H1 (cell line): ENCODE data around the gene RAD51B. TPM values are rescaled to one million over a fixed set of nuclear protein-coding genes. Genes with fewer than 3 reads are reported as not detected.

Source experiments
- CHD1 ChIP-seq: IDR thresholded peaks from 2 replicates; pipeline ENCODE4 v1.6.1; 2012; ENCODE audit warnings: low read depth, low read length, improper control_type of control experiment
- CHD7 ChIP-seq: fragments of 300-600 bp; sonication (generic); IDR thresholded peaks from 2 replicates; pipeline ENCODE4 v1.7.1; 2012; ENCODE audit warnings: low read length, moderate library complexity, mild to moderate bottlenecking, inconsistent platforms; ENCODE audit not compliant: insufficient replicate concordance
- CTCF ChIP-seq, 3 experiments: IDR thresholded peaks; 1 replicate in 2 of 3; 2 replicates in 1 of 3; pipeline versions ENCODE4 v1.5.1 to v1.6.1; 2011; ENCODE audit warnings: low read length in 3 of 3, mild to moderate bottlenecking in 3 of 3, inconsistent platforms in 2 of 3, low read depth in 1 of 3, moderate library complexity in 1 of 3; ENCODE audit not compliant: insufficient read depth in 1 of 3; ENCODE audit errors: control extremely low read depth in 1 of 3
- KDM1A ChIP-seq: fragments of 200-600, 300-600 bp; sonication (generic); IDR thresholded peaks from 2 replicates; pipeline ENCODE4 v1.7.1; 2016; ENCODE audit warnings: mild to moderate bottlenecking, low read length, borderline replicate concordance
- KDM5A ChIP-seq: fragments of 200-600 bp; IDR thresholded peaks from 2 replicates; pipeline ENCODE4 v1.7.1; 2012; ENCODE audit warnings: mild to moderate bottlenecking, low read length, inconsistent platforms, mixed read lengths
- NRF1 ChIP-seq: IDR thresholded peaks from 2 replicates; pipeline ENCODE4 v1.6.1; 2011; ENCODE audit warnings: mild to moderate bottlenecking, low read depth, low read length, improper control_type of control experiment
- POLR2A ChIP-seq, 2 experiments: IDR thresholded peaks; 1 replicate in 1 of 2; 2 replicates in 1 of 2; pipeline ENCODE4 v1.6.1; 2011; ENCODE audit warnings: low read depth in 2 of 2, low read length in 2 of 2, mild to moderate bottlenecking in 2 of 2; ENCODE audit errors: control extremely low read depth in 1 of 2
- POU5F1 ChIP-seq: IDR thresholded peaks from 2 replicates; pipeline ENCODE4 v1.6.1; 2011; ENCODE audit warnings: low read depth, mild to moderate bottlenecking, low read length, moderate library complexity
- RFX5 ChIP-seq: IDR thresholded peaks from 2 replicates; pipeline ENCODE4 v1.6.1; 2011; ENCODE audit warnings: low read depth, low read length, improper control_type of control experiment, borderline replicate concordance
- SRF ChIP-seq: IDR thresholded peaks from 2 replicates; pipeline ENCODE4 v1.6.1; 2011; ENCODE audit warnings: mild to moderate bottlenecking, low read depth, low read length, moderate library complexity
- polyA plus RNA-seq, 7 experiments: library from polyadenylated mRNA; depleted of rRNA in 3 of 7; stranded (reverse) in 5 of 7; unstranded in 2 of 7; fragments of >200 nt in 5 of 7; fragments of 200-250 nt in 2 of 7; gene quantifications; 1 replicate in 5 of 7; 2 replicates in 1 of 7; 4 replicates in 1 of 7; pipeline versions ENCODE4 v1.2.1 to v1.2.3, GENCODE V29; 2011 to 2013; ENCODE audit warnings: missing spikeins in 2 of 7, mixed read lengths in 2 of 7
- total RNA-seq: library from RNA; stranded (reverse); fragmentation: NEBNext Ultra II Directional; extraction: Animal tissue kit (Norgen Biotek cat#: 25700); gene quantifications from 2 replicates; pipeline ENCODE4 v1.2.1, GENCODE V29; 2021

The RAD51B gene
- total and polyA plus RNA-seq, 2 of the 8 experiments (the other 6 are each of a cell fraction or from before 2014, with no cell fraction given): 3.9 to 14.9 TPM

GRCh38 chr14:68268197-68268596 is 448.6 kb downstream of the RAD51B start (continued):
- TF ChIP-seq CHD7: no peak
- no peak for TF ChIP-seq CHD1
- no peak for TF ChIP-seq KDM1A
- no peak for TF ChIP-seq POU5F1
- no peak for TF ChIP-seq POLR2A (IDR thresholded peaks at IDR 0.05; ENCODE audit: control extremely low read depth in 1 of 2, low read depth in 2 of 2, low read length in 2 of 2)
- TF ChIP-seq CTCF (IDR thresholded peaks at IDR 0.05; ENCODE audit: control extremely low read depth in 1 of 3, insufficient read depth in 1 of 3, low read depth in 1 of 3, low read length in 3 of 3): no peak
- TF ChIP-seq RFX5: no peak
- TF ChIP-seq NRF1: no peak
- TF ChIP-seq SRF: no peak
- no peak for TF ChIP-seq KDM5A
